ENCODE measurements around the gene NPY4R.
"Not testable (repeated sequence)": the region's sequence is repeated elsewhere in the genome, so short reads cannot be mapped to it uniquely, and the experiment has no call there.

- TF ChIP-seq, protein P1, sequence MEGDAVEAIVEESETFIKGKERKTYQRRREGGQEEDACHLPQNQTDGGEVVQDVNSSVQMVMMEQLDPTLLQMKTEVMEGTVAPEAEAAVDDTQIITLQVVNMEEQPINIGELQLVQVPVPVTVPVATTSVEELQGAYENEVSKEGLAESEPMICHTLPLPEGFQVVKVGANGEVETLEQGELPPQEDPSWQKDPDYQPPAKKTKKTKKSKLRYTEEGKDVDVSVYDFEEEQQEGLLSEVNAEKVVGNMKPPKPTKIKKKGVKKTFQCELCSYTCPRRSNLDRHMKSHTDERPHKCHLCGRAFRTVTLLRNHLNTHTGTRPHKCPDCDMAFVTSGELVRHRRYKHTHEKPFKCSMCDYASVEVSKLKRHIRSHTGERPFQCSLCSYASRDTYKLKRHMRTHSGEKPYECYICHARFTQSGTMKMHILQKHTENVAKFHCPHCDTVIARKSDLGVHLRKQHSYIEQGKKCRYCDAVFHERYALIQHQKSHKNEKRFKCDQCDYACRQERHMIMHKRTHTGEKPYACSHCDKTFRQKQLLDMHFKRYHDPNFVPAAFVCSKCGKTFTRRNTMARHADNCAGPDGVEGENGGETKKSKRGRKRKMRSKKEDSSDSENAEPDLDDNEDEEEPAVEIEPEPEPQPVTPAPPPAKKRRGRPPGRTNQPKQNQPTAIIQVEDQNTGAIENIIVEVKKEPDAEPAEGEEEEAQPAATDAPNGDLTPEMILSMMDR (IDR thresholded peaks at IDR 0.05; ENCODE audit: low read depth, low read length), result not testable (repeated sequence)
- not testable (repeated sequence) for TF ChIP-seq EZH2phosphoT487 (IDR thresholded peaks at IDR 0.05; ENCODE audit: low read depth)
Measured at GRCh38 chr10:46462276-46462675, 3.5 kb downstream of the NPY4R start.

All from OCI-LY3 (cell line).